K562 (cell line): ENCODE data around the gene NR1D1. TPM values are rescaled to one million over a fixed set of nuclear protein-coding genes. Genes with fewer than 3 reads are reported as not detected.

Experiments used
- BCOR ChIP-seq: fragments of 450-650 bp; IDR thresholded peaks from 2 replicates; pipeline ENCODE4 v1.6.1; 2016
- BRCA1 ChIP-seq, 2 experiments: fragments of 450-650 bp in 1 of 2; sonication (generic) in 1 of 2; formaldehyde crosslinking in 1 of 2; IDR thresholded peaks; 2 replicates each; pipeline versions ENCODE4 v1.5.0 to v1.6.1; 2017 to 2020; ENCODE audit warnings: mild to moderate bottlenecking in 1 of 2, missing genetic modification reagents in 1 of 2
- CHCHD3 ChIP-seq: fragments of 250-450 bp; sonication (Bioruptor Pico); IDR thresholded peaks from 2 replicates; pipeline ENCODE4 v2.1.2; 2022; ENCODE audit warnings: mild to moderate bottlenecking
- CTBP1 ChIP-seq: fragments of 450-650 bp; IDR thresholded peaks from 2 replicates; pipeline ENCODE4 v1.6.1; 2016; ENCODE audit warnings: borderline replicate concordance
- FOXK2 ChIP-seq, 2 experiments: fragments of 450-650 bp; IDR thresholded peaks in 1 of 2; conservative IDR thresholded peaks in 1 of 2; 2 replicates each; pipeline ENCODE4 v1.6.1; 2016; ENCODE audit warnings: low read depth in 2 of 2, mild to moderate bottlenecking in 1 of 2
- GTF2A2 ChIP-seq: IDR thresholded peaks from 2 replicates; pipeline ENCODE4 v1.6.1; 2016; ENCODE audit warnings: mild to moderate bottlenecking, missing genetic modification characterization, missing compliant biosample characterization
- HDAC8 ChIP-seq: fragments of 450-650 bp; IDR thresholded peaks from 2 replicates; pipeline ENCODE4 v1.6.1; 2016; ENCODE audit warnings: mild to moderate bottlenecking, missing genetic modification characterization, moderate library complexity, missing compliant biosample characterization
- HMBOX1 ChIP-seq: sonication (generic); IDR thresholded peaks from 2 replicates; pipeline ENCODE4 v1.6.1; 2016
- HOXB6 ChIP-seq: fragments of 250-450 bp; sonication (Bioruptor Pico); IDR thresholded peaks from 2 replicates; pipeline ENCODE4 v1.5.1; 2022; ENCODE audit warnings: mild to moderate bottlenecking, borderline replicate concordance
- MED1 ChIP-seq: sonication (generic); formaldehyde crosslinking; IDR thresholded peaks from 2 replicates; pipeline ENCODE4 v1.8.1; 2023; ENCODE audit warnings: missing genetic modification reagents, borderline replicate concordance
- NCOA2 ChIP-seq, 2 experiments: fragments of 450-650 bp; IDR thresholded peaks; 2 replicates each; pipeline ENCODE4 v1.6.1; 2018; ENCODE audit warnings: mild to moderate bottlenecking in 2 of 2, moderate library complexity in 1 of 2; ENCODE audit not compliant: partially characterized antibody in 2 of 2
- NR2F6 ChIP-seq: fragments of 450-650 bp; formaldehyde crosslinking; IDR thresholded peaks from 2 replicates; pipeline ENCODE4 v1.4.0; 2020; ENCODE audit warnings: mild to moderate bottlenecking
- NUFIP1 ChIP-seq: fragments of 450-650 bp; IDR thresholded peaks from 2 replicates; pipeline ENCODE4 v1.6.1; 2018; ENCODE audit not compliant: partially characterized antibody
- RBM15 ChIP-seq: fragments of 200-400 bp; formaldehyde crosslinking; IDR thresholded peaks from 2 replicates; pipeline ENCODE4 v1.6.1; 2018; ENCODE audit warnings: mild to moderate bottlenecking, low read length, moderate library complexity; ENCODE audit not compliant: insufficient read depth
- SAFB ChIP-seq: fragments of 200-400 bp; formaldehyde crosslinking; IDR thresholded peaks from 2 replicates; pipeline ENCODE4 v1.6.1; 2017; ENCODE audit warnings: low read depth, low read length, borderline replicate concordance
- STAG1 ChIP-seq: sonication (generic); formaldehyde crosslinking; IDR thresholded peaks from 2 replicates; pipeline ENCODE4 v1.5.0; 2020; ENCODE audit warnings: missing genetic modification reagents, borderline replicate concordance
- SUPT5H ChIP-seq: fragments of 450-650 bp; IDR thresholded peaks from 2 replicates; pipeline ENCODE4 v1.6.1; 2016
- TBL1XR1 ChIP-seq, 2 experiments: IDR thresholded peaks; 2 replicates each; pipeline ENCODE4 v1.6.1; 2012; ENCODE audit warnings: improper control_type of control experiment in 2 of 2, low read length in 2 of 2, mild to moderate bottlenecking in 1 of 2
- TSC22D4 ChIP-seq: fragments of 450-650 bp; IDR thresholded peaks from 2 replicates; pipeline ENCODE4 v1.6.1; 2016; ENCODE audit warnings: missing genetic modification characterization, missing biosample characterization, control low read depth
- USF2 ChIP-seq: sonication (generic); formaldehyde crosslinking; IDR thresholded peaks from 2 replicates; pipeline ENCODE4 v1.5.0; 2020; ENCODE audit warnings: missing genetic modification reagents
- ZBED1 ChIP-seq: IDR thresholded peaks from 2 replicates; pipeline ENCODE4 v1.6.1; 2014
- ZFP36 ChIP-seq: fragments of 150-350 bp; IDR thresholded peaks from 2 replicates; pipeline ENCODE4 v1.6.1; 2018; ENCODE audit warnings: low read length, low read depth; ENCODE audit not compliant: partially characterized antibody
- ZNF165 ChIP-seq: fragments of 250-450 bp; sonication (Bioruptor Pico); IDR thresholded peaks from 2 replicates; pipeline ENCODE4 v1.4.0; 2020; ENCODE audit warnings: borderline replicate concordance
- ZNF584 ChIP-seq: fragments of 200-800 bp; sonication (Bioruptor generic); IDR thresholded peaks from 2 replicates; pipeline ENCODE4 v1.6.1; 2016; ENCODE audit warnings: low read depth, mild to moderate bottlenecking, missing genetic modification characterization, missing compliant biosample characterization
- polyA plus RNA-seq, 8 experiments: library from polyadenylated mRNA; depleted of rRNA in 4 of 8; stranded (reverse) in 5 of 8; unstranded in 3 of 8; fragments of >200 nt; fragmentation: Nextera tagmentation in 2 of 8; fragmentation: Illumina TruSeq in 1 of 8; extraction: Ambion mirVana in 2 of 8; extraction: Trizol in 1 of 8; gene quantifications; 2 replicates each; pipeline versions ENCODE4 v1.2.1 to v1.2.3, GENCODE V29; 2011 to 2014; ENCODE audit warnings: inconsistent platforms in 1 of 8, missing spikeins in 1 of 8
- total RNA-seq, 7 experiments: library from RNA; depleted of rRNA in 6 of 7; stranded (reverse); fragments of >200 nt in 6 of 7; fragmentation: Illumina TruSeq in 2 of 7; extraction: Trizol in 2 of 7; gene quantifications; 2 replicates each; pipeline versions ENCODE4 v1.2.1 to v1.2.3, GENCODE V29; 2011 to 2021; ENCODE audit warnings: low replicate concordance in 1 of 7
- TF ChIP-seq, protein P1 (sequence below): fragments of 250-450 bp; sonication (Bioruptor Pico); IDR thresholded peaks from 2 replicates; pipeline ENCODE4 v1.6.1; 2021; ENCODE audit warnings: mild to moderate bottlenecking
- TF ChIP-seq, protein P2 (sequence below): fragments of 450-650 bp; conservative IDR thresholded peaks from 2 replicates; pipeline ENCODE4 v1.6.1; 2016; ENCODE audit warnings: missing genetic modification characterization, low read depth, mild to moderate bottlenecking, control low read depth, missing compliant biosample characterization

The NR1D1 gene
- total and polyA plus RNA-seq, 9 of the 15 experiments (the other 6 are each of a cell fraction or from before 2014, with no cell fraction given): 0.25 to 7.7 (median 0.65) TPM

GRCh38 chr17:40097931-40098845, 2.2 kb downstream of the NR1D1 start (continued):
- TF ChIP-seq CHCHD3 (CRISPR knock-in tag) (no peak), MED1 (CRISPR knock-in tag) (no peak), NUFIP1 (no peak), FOXK2 (conservative IDR thresholded peaks at IDR 0.05 in 1 of 2, IDR thresholded peaks at IDR 0.05 in 1 of 2; ENCODE audit: low read depth in 2 of 2) (no peak), RBM15 (no peak), ZFP36 (no peak), CTBP1 (no peak), HOXB6 (CRISPR knock-in tag) (no peak), HDAC8 (tag) (peak; percentile 39; the same call in 1 of the 2 replicates), TBL1XR1 (IDR thresholded peaks at IDR 0.05; ENCODE audit: low read length in 2 of 2) (no peak), STAG1 (no peak), USF2 (CRISPR knock-in tag) (peak; percentile 38), GTF2A2 (tag) (peak; percentile 49; the same call in 1 of the 2 replicates), ZNF584 (peak; percentile 67; the same call in 1 of the 2 replicates), SUPT5H (0 out of 2 replicates have a peak, but pooled peaks have one; percentile 57), ZBED1 (no peak), TSC22D4 (tag) (peak; percentile 5; the same call in 1 of the 2 replicates), NCOA2 (IDR thresholded peaks at IDR 0.05; ENCODE audit: partially characterized antibody in 2 of 2) (no peak), ZNF165 (0 out of 2 replicates have a peak, but pooled peaks have one; percentile 21), NR2F6 (CRISPR knock-in tag) (no peak), HMBOX1 (peak; percentile 5; the same call in 1 of the 2 replicates), SAFB (no peak), BCOR (no peak; the same call in 1 of the 2 replicates), BRCA1 (IDR thresholded peaks at IDR 0.05) (no peak), BRCA1 (CRISPR knock-in tag; IDR thresholded peaks at IDR 0.05) (no peak)
- TF ChIP-seq, protein P1, sequence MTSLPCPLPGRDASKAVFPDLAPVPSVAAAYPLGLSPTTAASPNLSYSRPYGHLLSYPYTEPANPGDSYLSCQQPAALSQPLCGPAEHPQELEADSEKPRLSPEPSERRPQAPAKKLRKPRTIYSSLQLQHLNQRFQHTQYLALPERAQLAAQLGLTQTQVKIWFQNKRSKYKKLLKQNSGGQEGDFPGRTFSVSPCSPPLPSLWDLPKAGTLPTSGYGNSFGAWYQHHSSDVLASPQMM (CRISPR knock-in tag): no peak
- TF ChIP-seq, protein P2, sequence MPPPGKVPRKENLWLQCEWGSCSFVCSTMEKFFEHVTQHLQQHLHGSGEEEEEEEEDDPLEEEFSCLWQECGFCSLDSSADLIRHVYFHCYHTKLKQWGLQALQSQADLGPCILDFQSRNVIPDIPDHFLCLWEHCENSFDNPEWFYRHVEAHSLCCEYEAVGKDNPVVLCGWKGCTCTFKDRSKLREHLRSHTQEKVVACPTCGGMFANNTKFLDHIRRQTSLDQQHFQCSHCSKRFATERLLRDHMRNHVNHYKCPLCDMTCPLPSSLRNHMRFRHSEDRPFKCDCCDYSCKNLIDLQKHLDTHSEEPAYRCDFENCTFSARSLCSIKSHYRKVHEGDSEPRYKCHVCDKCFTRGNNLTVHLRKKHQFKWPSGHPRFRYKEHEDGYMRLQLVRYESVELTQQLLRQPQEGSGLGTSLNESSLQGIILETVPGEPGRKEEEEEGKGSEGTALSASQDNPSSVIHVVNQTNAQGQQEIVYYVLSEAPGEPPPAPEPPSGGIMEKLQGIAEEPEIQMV: peak; percentile 53; the same call in 1 of the 2 replicates
